NCI-H2171 treated with DMSO at 0.1 percent for 48 hours (cell line): ENCODE results near the gene GALNT9.
"Not testable (repeated sequence)": the region's sequence is repeated elsewhere in the genome, so short reads cannot be mapped to it uniquely, and the experiment has no call there.

Experiments
- DNase-seq: peaks from one replicate; lab custom pipeline; 2025; lab: John Stamatoyannopoulos, UW

The GALNT9 gene

GRCh38 chr12:132196873-132197390 is 132.5 kb downstream of the GALNT9 start:
- DNase-seq = no peak

GRCh38 chr12:132196038-132196872 is 133.1 kb downstream of the GALNT9 start:
- no peak for DNase-seq

GRCh38 chr12:132195242-132195641 is 134.1 kb downstream of the GALNT9 start:
- not testable (repeated sequence) for DNase-seq

GRCh38 chr12:132194556-132194955 is 134.8 kb downstream of the GALNT9 start:
- peak; percentile 29 for DNase-seq

- DNase-seq = no peak
Observed at GRCh38 chr12:132194056-132194455, 135.3 kb downstream of the GALNT9 start.

GRCh38 chr12:132191715-132192553 is 137.5 kb downstream of the GALNT9 start:
- DNase-seq = no peak

- no peak for DNase-seq
Observed at GRCh38 chr12:132190834-132191500, 138.4 kb downstream of the GALNT9 start.

GRCh38 chr12:132190012-132190755 is 139.2 kb downstream of the GALNT9 start:
- DNase-seq = peak; percentile 34

- peak; percentile 84 for DNase-seq
Observed at GRCh38 chr12:132189378-132190011, 139.9 kb downstream of the GALNT9 start.

- peak; percentile 32 for DNase-seq
Observed at GRCh38 chr12:132188916-132189325, 140.5 kb downstream of the GALNT9 start.

GRCh38 chr12:132188451-132188901 is 140.9 kb downstream of the GALNT9 start:
- DNase-seq = no peak

- DNase-seq = no peak
Observed at GRCh38 chr12:132187646-132188450, 141.5 kb downstream of the GALNT9 start.

GRCh38 chr12:132186857-132187620 is 142.3 kb downstream of the GALNT9 start:
- DNase-seq = no peak

- no peak for DNase-seq
Observed at GRCh38 chr12:132186208-132186856, 143.1 kb downstream of the GALNT9 start.

GRCh38 chr12:132185705-132186104 is 143.7 kb downstream of the GALNT9 start:
- no peak for DNase-seq

GRCh38 chr12:132182711-132183365 is 146.6 kb downstream of the GALNT9 start:
- DNase-seq = no peak

GRCh38 chr12:132182206-132182710 is 147.1 kb downstream of the GALNT9 start:
- no peak for DNase-seq
